NCI-H2227 (cell line): Measurements from ENCODE around the gene IFIT2.
A peak's percentile ranks its signal among the peaks of the same experiment; 100 is the strongest.
"Not testable (repeated sequence)": the region's sequence is repeated elsewhere in the genome, so short reads cannot be mapped to it uniquely, and the experiment has no call there.

Source experiments
- DNase-seq: peaks from one replicate; lab custom pipeline; 2025; ENCODE audit not compliant: unreplicated experiment; lab: John Stamatoyannopoulos, UW

The IFIT2 gene

GRCh38 chr10:89306434-89307268 lies 4.8 kb downstream of the IFIT2 start:
- no peak for DNase-seq

- no peak for DNase-seq
These were observed 5.4 kb downstream of the IFIT2 start for GRCh38 chr10:89307269-89307577.

- no peak for DNase-seq
These were observed 6.4 kb downstream of the IFIT2 start for GRCh38 chr10:89308266-89308665.

- no peak for DNase-seq
These were observed 6.9 kb downstream of the IFIT2 start for GRCh38 chr10:89308736-89309135.

- no peak for DNase-seq
These were observed 7.6 kb downstream of the IFIT2 start for GRCh38 chr10:89309156-89310055.

- DNase-seq: no peak
These were observed 8.4 kb downstream of the IFIT2 start for GRCh38 chr10:89310056-89310893.

GRCh38 chr10:89312973-89313372 lies 11.1 kb downstream of the IFIT2 start:
- no peak for DNase-seq

- DNase-seq: no peak
These were observed 12.8 kb downstream of the IFIT2 start for GRCh38 chr10:89314676-89315075.

- DNase-seq: not testable (repeated sequence)
These were observed 16.2 kb downstream of the IFIT2 start for GRCh38 chr10:89318047-89318446.

- DNase-seq: not testable (repeated sequence)
These were observed 23.2 kb downstream of the IFIT2 start for GRCh38 chr10:89325081-89325480.

GRCh38 chr10:89325856-89326255 lies 24.0 kb downstream of the IFIT2 start:
- not testable (repeated sequence) for DNase-seq

GRCh38 chr10:89327803-89328441 lies 26.1 kb downstream of the IFIT2 start, which contains the start of gene IFIT3:
Gene IFIT3, plus strand, starts transcription at chr10:89327997. Its CDS starts 77 bp downstream, at chr10:89328074.
- DNase-seq: peak; percentile 27

- no peak for DNase-seq
These were observed 27.3 kb downstream of the IFIT2 start for GRCh38 chr10:89329151-89329550.

GRCh38 chr10:89330014-89330413 lies 28.2 kb downstream of the IFIT2 start:
- DNase-seq: not testable (repeated sequence)

GRCh38 chr10:89330537-89331212 lies 28.8 kb downstream of the IFIT2 start:
- no peak for DNase-seq

- not testable (repeated sequence) for DNase-seq
These were observed 29.8 kb downstream of the IFIT2 start for GRCh38 chr10:89331487-89332122.

- no peak for DNase-seq
These were observed 30.3 kb downstream of the IFIT2 start for GRCh38 chr10:89332123-89332633.

- no peak for DNase-seq
These were observed 33.4 kb downstream of the IFIT2 start for GRCh38 chr10:89335226-89335625.

- no peak for DNase-seq
These were observed 34.4 kb downstream of the IFIT2 start for GRCh38 chr10:89336241-89336640.
